Karpas-422 (cell line): ENCODE measurements around the gene PPFIBP2. TPM values are rescaled to one million over a fixed set of nuclear protein-coding genes. Genes with fewer than 3 reads are reported as not detected.

ENCODE experiments used
- DNase-seq: peaks from one replicate; pipeline ENCODE4 v3.0.0-alpha.2; 2015
- H2AFZ ChIP-seq: fragments of 200-600 bp; sonication (generic); 2 replicates; pipeline ENCODE4 v1.6.1; 2014; ENCODE audit warnings: antibody characterized with exemption, low read length, mixed read lengths
- H3K27ac ChIP-seq: fragments of 200-600 bp; sonication (generic); 2 replicates; pipeline ENCODE4 v1.5.1; 2014; ENCODE audit warnings: mild to moderate bottlenecking, low read length, moderate library complexity
- H3K27me3 ChIP-seq: fragments of 200-600 bp; sonication (generic); 2 replicates; pipeline ENCODE4 v1.6.1; 2014; ENCODE audit warnings: low read length, mixed read lengths
- H3K36me3 ChIP-seq: fragments of 200-600 bp; sonication (generic); 2 replicates; pipeline ENCODE4 v1.6.1; 2014; ENCODE audit warnings: low read length, mixed read lengths; ENCODE audit not compliant: insufficient read depth
- H3K4me1 ChIP-seq: fragments of 200-600 bp; sonication (generic); 2 replicates; pipeline ENCODE4 v1.6.1; 2014; ENCODE audit warnings: mild to moderate bottlenecking, low read length, mixed read lengths
- H3K4me2 ChIP-seq: fragments of 200-600 bp; sonication (generic); 2 replicates; pipeline ENCODE4 v1.6.1; 2014; ENCODE audit warnings: low read length, low read depth, mild to moderate bottlenecking; ENCODE audit not compliant: poor library complexity, severe bottlenecking
- H3K4me3 ChIP-seq: fragments of 200-600 bp; sonication (generic); 2 replicates; pipeline ENCODE4 v1.5.1; 2014; ENCODE audit warnings: mild to moderate bottlenecking, antibody characterized with exemption, low read length, mixed read lengths
- H3K79me2 ChIP-seq: fragments of 200-600 bp; sonication (generic); 2 replicates; pipeline ENCODE4 v1.6.1; 2014; ENCODE audit warnings: mild to moderate bottlenecking, low read length, mixed read lengths
- H3K9ac ChIP-seq: fragments of 200-600 bp; sonication (generic); 2 replicates; pipeline ENCODE4 v1.6.0; 2014; ENCODE audit warnings: low read length
- H3K9me2 ChIP-seq: fragments of 200-600 bp; sonication (generic), shearing (Covaris generic); replicated peaks from 2 replicates; pipeline ENCODE4 v1.6.0; 2014; ENCODE audit warnings: mild to moderate bottlenecking, low read length, moderate library complexity; ENCODE audit not compliant: insufficient read depth
- H3K9me3 ChIP-seq: fragments of 300-700, 200-600 bp; sonication (generic); 2 replicates; pipeline ENCODE4 v1.6.1; 2014; ENCODE audit warnings: low read length, mixed read lengths
- H4K20me1 ChIP-seq: fragments of 200-600 bp; sonication (generic); 2 replicates; pipeline ENCODE4 v1.6.1; 2014; ENCODE audit warnings: mild to moderate bottlenecking, antibody characterized with exemption, low read length, low read depth; ENCODE audit not compliant: insufficient read depth
- total RNA-seq: library from RNA; depleted of rRNA; stranded (reverse); fragments of >200 nt; shearing (Covaris generic); gene quantifications from 2 replicates; pipeline ENCODE4 v1.2.3, GENCODE V29; 2014; ENCODE audit warnings: low replicate concordance

PPFIBP2 gene
- total RNA-seq, 1 experiment from 2014 or later, result 36.5 TPM

- Histone ChIP-seq H3K36me3 (no peaks in the 10 kb centered on the region), H3K4me3 (peak overlapping the region; percentile 32; the same call in 1 of the 2 replicates), H4K20me1 (peaks cover 5% of the 10 kb centered on the region; the same call in 1 of the 2 replicates), H3K27me3 (no peaks in the 10 kb centered on the region), H3K4me2 (peak overlapping the region; percentile 43), H2AFZ (no peak overlapping the region), H3K9ac (peak overlapping the region; percentile 21; the same call in 1 of the 2 replicates), H3K79me2 (peaks cover 6% of the 10 kb centered on the region; the same call in 1 of the 2 replicates), H3K9me3 (no peaks in the 10 kb centered on the region), H3K9me2 (no peaks in the 10 kb centered on the region; the same call in 1 of the 2 replicates), H3K27ac (no peak overlapping the region), H3K4me1 (peaks cover 78% of the 10 kb centered on the region)
- peak; percentile 48 for DNase-seq
Observed at GRCh38 chr11:7523416-7524210, 9.8 kb downstream of the PPFIBP2 start.

- peaks cover 70% of the 10 kb centered on the region for H3K4me1 ChIP-seq
- peak overlapping the region; percentile 43 for H3K4me2 ChIP-seq
- no peak overlapping the region for H2AFZ ChIP-seq
- peaks cover 5% of the 10 kb centered on the region; the same call in 1 of the 2 replicates for H4K20me1 ChIP-seq
- no peaks in the 10 kb centered on the region; the same call in 1 of the 2 replicates for H3K9me2 ChIP-seq
- H3K79me2 ChIP-seq, result no peaks in the 10 kb centered on the region
- H3K27me3 ChIP-seq, result no peaks in the 10 kb centered on the region
- H3K4me3 ChIP-seq, result peak overlapping the region; percentile 32
- no peaks in the 10 kb centered on the region for H3K36me3 ChIP-seq
- H3K9me3 ChIP-seq, result no peaks in the 10 kb centered on the region
- H3K9ac ChIP-seq, result 0 out of 2 replicates have a peak overlapping the region, but pooled peaks have one; percentile 21
- H3K27ac ChIP-seq, result no peak overlapping the region
- peak; percentile 70 for DNase-seq
Observed at GRCh38 chr11:7524462-7525235, 10.8 kb downstream of the PPFIBP2 start.

- Histone ChIP-seq H3K9me2 (no peaks in the 10 kb centered on the region; the same call in 1 of the 2 replicates), H3K9me3 (no peaks in the 10 kb centered on the region), H3K9ac (no peak overlapping the region), H3K79me2 (no peaks in the 10 kb centered on the region), H3K36me3 (no peaks in the 10 kb centered on the region), H3K27me3 (no peaks in the 10 kb centered on the region), H3K4me2 (no peak overlapping the region), H3K4me1 (peaks cover 62% of the 10 kb centered on the region), H4K20me1 (peaks cover 5% of the 10 kb centered on the region; the same call in 1 of the 2 replicates), H3K4me3 (no peak overlapping the region), H3K27ac (no peak overlapping the region), H2AFZ (no peak overlapping the region)
- DNase-seq, result no peak
Observed at GRCh38 chr11:7525424-7525823, 11.6 kb downstream of the PPFIBP2 start.

GRCh38 chr11:7527029-7527428, 13.2 kb downstream of the PPFIBP2 start:
- Histone ChIP-seq H4K20me1 (peaks cover 5% of the 10 kb centered on the region; the same call in 1 of the 2 replicates), H3K9ac (no peak overlapping the region), H3K9me3 (no peaks in the 10 kb centered on the region), H3K4me2 (no peak overlapping the region), H3K27me3 (no peaks in the 10 kb centered on the region), H3K4me3 (no peak overlapping the region), H3K9me2 (no peaks in the 10 kb centered on the region; the same call in 1 of the 2 replicates), H3K36me3 (no peaks in the 10 kb centered on the region), H2AFZ (no peak overlapping the region), H3K27ac (no peak overlapping the region), H3K4me1 (peaks cover 46% of the 10 kb centered on the region), H3K79me2 (no peaks in the 10 kb centered on the region)
- no peak for DNase-seq

- H3K9me3 ChIP-seq, result no peaks in the 10 kb centered on the region
- H3K4me2 ChIP-seq, result peak overlapping the region; percentile 3
- H4K20me1 ChIP-seq, result peaks cover 9% of the 10 kb centered on the region
- no peak for DNase-seq
- H3K27ac ChIP-seq, result no peak overlapping the region
- H3K9me2 ChIP-seq, result no peaks in the 10 kb centered on the region
- no peak overlapping the region for H2AFZ ChIP-seq
- H3K27me3 ChIP-seq, result no peaks in the 10 kb centered on the region
- no peak overlapping the region for H3K4me3 ChIP-seq
- no peaks in the 10 kb centered on the region for H3K79me2 ChIP-seq
- no peaks in the 10 kb centered on the region for H3K36me3 ChIP-seq
- no peak overlapping the region for H3K9ac ChIP-seq
- H3K4me1 ChIP-seq, result peaks cover 37% of the 10 kb centered on the region
Observed at GRCh38 chr11:7528514-7529049, 14.8 kb downstream of the PPFIBP2 start.

- Histone ChIP-seq H2AFZ (no peak overlapping the region), H3K36me3 (no peaks in the 10 kb centered on the region), H3K27me3 (no peaks in the 10 kb centered on the region), H3K4me2 (no peak overlapping the region), H3K9me3 (no peaks in the 10 kb centered on the region), H3K4me1 (peaks cover 37% of the 10 kb centered on the region), H4K20me1 (peaks cover 5% of the 10 kb centered on the region), H3K79me2 (no peaks in the 10 kb centered on the region), H3K9ac (no peak overlapping the region), H3K4me3 (no peak overlapping the region), H3K27ac (no peak overlapping the region), H3K9me2 (no peaks in the 10 kb centered on the region)
- no peak for DNase-seq
Observed at GRCh38 chr11:7530013-7530640, 16.3 kb downstream of the PPFIBP2 start.

- Histone ChIP-seq H3K27me3 (no peaks in the 10 kb centered on the region), H3K9me2 (no peaks in the 10 kb centered on the region), H3K27ac (no peak overlapping the region), H3K9ac (no peak overlapping the region), H3K36me3 (no peaks in the 10 kb centered on the region), H3K9me3 (no peaks in the 10 kb centered on the region), H3K4me2 (no peak overlapping the region), H3K79me2 (no peaks in the 10 kb centered on the region), H4K20me1 (peaks cover 7% of the 10 kb centered on the region), H3K4me1 (peaks cover 37% of the 10 kb centered on the region), H2AFZ (no peak overlapping the region), H3K4me3 (no peak overlapping the region)
- DNase-seq, result no peak
Observed at GRCh38 chr11:7531011-7531410, 17.2 kb downstream of the PPFIBP2 start.
